T-helper 2 cell (primary cell): ENCODE measurements around the gene TUBA8.
"Not testable (repeated sequence)": the region's sequence is repeated elsewhere in the genome, so short reads cannot be mapped to it uniquely, and the experiment has no call there.

Experiments
- DNase-seq, 5 experiments: peaks; one replicate each; pipeline versions ENCODE4 v3.0.0 to v3.0.0-alpha.2; 2012 to 2022
- total RNA-seq, 2 donors: gene quantifications; one replicate each; lab custom pipeline; 2026; lab: John Stamatoyannopoulos, UW

Gene TUBA8
- total RNA-seq = 0 to 0.13 reads per million in 2 donors

DNA sequence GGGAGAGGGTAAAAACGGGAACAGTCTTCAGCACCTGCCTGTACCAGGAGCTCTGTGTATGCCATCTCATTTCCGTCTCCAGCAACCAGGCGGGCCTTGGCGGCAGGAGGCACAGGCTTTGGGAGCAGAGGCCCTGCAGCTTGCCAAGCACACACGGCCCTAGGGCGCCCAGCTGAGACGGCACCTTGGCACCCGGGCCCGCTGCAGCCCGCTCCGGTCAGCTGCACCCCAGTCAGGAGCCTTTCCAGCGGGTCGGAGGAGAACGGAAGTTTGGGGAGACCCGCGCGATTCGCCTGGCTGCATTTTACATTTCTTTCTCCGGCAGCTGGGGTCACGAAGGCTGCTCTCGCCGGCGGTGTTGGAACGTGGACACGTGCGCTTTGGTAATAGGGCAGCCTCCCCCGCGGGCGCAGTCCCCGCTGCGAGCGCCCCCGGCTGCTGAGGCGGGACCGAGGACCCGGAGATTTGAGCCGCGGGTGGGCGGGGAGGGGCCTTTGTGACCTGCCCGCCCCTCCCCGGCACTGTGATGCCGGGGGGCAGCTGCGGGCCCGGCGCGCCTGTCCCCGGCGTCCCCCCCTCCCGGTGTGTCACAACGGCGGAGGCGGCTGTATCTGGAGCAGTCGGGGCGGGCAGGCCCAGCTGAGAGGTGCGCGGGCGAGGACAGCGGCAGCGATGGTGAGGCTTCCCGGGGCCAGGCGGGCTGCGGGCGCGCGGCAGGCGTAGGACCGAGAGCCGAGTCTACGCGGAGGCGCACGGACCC is at the start of gene TUBA8:
Gene TUBA8, plus strand, starts transcription at position 616 of the 760 bp plus-strand sequence. Its CDS starts 57 bp downstream, at position 673.
- peak in 1 of 5 experiments; percentile 25 for DNase-seq

- no peak for DNase-seq
Measured at GRCh38 chr22:18062421-18062820, 48.2 kb upstream of the TUBA8 start.

DNA sequence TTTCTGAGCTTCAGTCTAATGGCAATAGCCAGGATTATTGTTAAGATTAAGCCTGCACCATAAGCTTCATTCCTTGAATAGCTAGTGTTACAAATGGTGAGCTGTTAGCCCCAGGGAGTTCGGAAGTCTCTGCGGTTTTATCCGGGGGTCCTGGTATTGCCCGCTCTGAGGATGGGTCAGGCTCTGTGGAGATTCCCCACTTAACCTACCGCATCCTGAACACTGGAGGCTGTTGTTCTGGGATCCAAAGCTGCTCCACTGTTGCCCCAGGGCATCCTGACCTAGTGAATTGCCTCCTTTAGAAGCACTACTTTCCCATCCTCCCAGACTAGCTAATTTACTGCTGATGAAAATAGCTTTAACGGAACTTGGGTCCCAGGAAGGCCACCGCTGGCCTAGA is 47.3 kb upstream of the TUBA8 start:
- no peak for DNase-seq

GRCh38 chr22:18063715-18064114 is 46.9 kb upstream of the TUBA8 start:
- DNase-seq = not testable (repeated sequence)

DNA sequence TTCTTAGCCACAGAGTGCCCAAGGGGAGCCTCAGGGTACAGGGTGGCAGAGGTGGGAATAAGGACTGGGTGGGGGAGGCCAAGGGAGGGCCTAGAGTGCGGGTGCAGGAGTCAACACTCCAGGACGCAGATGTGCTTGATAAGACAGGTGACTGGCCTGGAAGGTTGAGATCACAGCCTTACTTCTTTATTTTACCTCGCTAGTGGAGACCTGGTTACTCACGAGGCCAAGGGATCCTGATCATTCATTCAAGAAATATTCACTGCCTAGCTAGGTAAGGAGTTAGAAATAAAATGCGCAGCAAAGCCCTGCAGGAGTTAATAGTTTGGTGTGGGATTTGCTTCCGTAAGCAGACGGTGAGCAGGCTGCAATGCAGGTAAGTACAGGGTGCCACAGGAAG is 46.0 kb upstream of the TUBA8 start:
- DNase-seq = no peak

DNA sequence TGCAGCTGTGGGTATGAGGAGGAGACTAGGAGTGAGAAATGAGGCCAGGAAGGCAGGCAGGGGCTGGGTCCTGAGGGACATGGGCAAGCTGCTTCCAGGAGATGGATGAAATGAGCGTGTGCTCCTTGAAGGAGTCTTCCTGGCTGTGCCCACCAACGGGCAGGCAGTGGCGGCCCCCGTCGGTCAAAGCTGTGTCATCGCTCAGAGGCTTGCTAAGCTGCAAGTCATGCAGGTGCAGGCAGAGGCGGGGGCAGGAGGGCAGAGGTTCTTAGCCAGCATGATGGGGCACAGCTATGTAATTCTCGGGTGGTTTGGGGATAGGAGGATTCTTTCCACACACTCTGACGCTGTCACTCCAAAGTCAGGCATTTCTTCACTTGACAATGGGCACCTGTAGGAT is 45.4 kb upstream of the TUBA8 start:
- no peak for DNase-seq

- no peak for DNase-seq
Measured at GRCh38 chr22:18066181-18066859, 44.3 kb upstream of the TUBA8 start.

DNA sequence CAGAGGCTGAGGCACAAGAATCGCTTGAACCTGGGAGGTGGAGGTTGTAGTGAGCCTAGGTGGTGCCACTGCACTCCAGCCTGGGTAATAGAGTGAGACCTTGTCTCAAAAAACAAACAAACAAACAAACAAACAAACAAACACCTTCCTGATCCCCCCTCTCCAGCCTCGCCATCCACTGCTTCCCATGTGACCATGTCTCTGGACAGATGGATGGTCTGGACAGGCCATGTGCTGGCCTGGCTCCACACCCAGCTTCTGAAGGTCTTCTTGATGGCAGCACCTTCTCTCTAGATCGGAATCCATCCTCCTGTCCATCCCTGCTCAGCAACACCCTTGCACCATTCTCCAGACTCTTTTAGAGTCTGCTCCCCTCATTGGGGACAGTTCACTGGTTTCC is 43.5 kb upstream of the TUBA8 start:
- DNase-seq = no peak

DNA sequence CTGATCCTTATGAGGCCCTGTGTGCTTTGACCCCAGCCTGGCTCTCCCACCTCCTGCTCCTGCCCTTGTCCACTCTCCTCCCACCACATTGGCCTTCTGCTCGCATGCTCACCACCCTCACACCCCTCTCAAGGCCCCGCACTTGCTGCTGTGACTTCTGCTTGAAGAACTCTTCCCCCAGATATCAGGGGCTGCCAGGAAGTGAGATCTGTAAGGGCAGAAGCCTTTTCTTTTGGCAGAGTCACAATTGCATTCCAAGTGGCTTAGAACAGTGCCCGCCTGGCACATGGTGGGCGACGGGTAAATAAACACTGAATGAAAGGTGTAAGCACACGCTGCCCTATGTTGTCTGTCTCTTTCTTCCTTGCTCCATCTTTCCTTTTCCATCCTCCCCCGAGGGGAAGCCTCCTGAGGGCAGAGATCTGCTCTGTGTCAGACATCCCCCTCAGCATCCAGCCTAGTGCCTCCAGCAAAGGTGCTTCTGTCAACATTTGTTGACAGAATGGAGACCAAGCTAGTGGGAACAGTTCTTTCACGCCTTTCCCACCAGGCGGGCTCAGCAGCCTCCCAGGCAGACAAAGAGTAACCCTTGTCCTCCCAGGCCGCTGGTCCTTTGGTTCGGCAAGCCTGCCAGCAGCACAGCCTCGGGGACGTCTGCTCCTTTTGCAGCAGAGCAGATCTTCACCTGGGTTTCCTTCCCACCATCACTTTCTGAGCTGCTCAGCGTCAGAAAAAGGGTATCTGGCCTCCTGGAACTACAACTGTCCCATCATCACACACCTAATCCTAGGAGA is 42.9 kb upstream of the TUBA8 start:
- no peak for DNase-seq

DNA sequence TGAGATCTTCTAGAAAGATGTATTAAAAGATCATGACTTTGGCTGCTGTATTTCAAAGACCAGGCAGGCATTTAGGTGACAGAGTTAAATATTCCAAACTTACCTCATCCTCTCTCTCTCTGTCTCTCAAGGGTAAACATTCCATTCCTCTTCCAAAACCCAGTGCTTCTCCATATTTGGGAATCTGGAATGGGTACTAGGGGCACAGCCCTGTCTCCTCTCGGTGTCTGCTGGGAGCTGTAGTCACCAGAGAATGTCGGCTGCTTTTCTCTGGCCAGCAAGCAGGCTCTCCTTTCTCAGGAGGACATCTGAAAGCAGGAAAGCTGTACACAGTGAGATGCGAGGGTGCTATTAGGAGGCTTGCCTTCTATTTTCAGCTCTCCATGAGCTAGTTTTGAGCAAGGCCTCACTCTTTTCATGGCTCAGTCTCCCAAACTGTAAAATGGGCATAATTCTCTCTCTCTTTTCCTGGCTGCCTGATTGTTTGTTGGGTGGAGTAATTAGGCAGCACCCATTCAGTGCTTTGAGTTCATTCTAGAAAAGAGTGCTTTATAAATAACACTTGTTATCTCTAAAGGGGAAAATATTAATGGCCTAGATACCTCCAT is 42.1 kb upstream of the TUBA8 start:
- DNase-seq = no peak

- no peak for DNase-seq
Measured at GRCh38 chr22:18069041-18069440, 41.6 kb upstream of the TUBA8 start.

- no peak for DNase-seq
Measured at GRCh38 chr22:18070041-18070440, 40.6 kb upstream of the TUBA8 start.

GRCh38 chr22:18070556-18071306 is 39.9 kb upstream of the TUBA8 start:
- no peak for DNase-seq

DNA sequence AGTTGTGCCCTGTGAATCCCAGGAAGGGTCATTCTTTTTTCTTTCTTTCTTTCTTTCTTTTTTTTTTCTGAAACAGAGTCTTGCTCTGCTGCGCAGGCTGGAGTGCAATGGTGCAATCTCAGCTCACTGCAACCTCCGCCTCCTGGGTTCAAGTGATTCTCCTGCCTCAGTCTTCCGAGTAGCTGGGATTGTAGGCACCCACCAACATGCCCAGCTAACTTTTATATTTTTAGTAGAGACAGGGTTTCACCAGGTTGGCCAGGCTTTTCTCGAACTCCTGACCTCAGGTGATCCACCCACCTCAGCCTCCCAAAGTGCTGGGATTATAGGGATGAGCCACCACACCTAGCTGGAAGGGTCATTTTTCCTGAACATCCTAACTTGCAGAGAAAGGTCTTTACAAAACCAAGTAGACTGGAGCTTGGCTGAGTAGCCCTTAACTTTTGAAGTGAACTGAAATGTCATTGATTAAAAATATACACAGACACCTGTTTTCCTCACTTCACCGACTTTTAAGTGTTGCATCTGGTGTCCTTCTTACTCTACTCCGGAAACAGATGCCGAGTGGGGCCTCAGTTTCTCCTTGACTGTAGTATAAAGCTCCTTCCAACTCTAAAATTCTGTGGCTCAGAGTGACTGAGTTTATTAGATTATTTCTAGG is 39.2 kb upstream of the TUBA8 start:
- DNase-seq = not testable (repeated sequence)

DNA sequence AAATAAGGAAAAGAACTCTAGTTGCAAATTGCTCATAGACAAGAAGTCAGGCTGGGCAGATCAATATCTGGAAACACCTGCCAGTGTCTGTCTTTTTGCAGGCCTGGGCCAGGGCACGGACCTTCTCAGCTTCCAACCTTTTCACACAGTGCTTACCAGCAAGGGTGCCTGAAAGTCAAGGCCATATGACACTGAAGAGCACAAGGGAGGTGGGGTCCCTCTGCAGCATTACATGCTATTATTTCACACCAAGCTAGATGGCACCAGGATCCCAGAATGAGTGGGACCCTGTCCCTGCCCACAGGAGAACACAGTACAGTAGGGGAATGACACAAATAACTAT is 38.7 kb upstream of the TUBA8 start:
- DNase-seq = no peak

GRCh38 chr22:18073467-18073866 is 37.1 kb upstream of the TUBA8 start:
- no peak for DNase-seq

- DNase-seq = not testable (repeated sequence)
Measured at GRCh38 chr22:18073927-18074326, 36.7 kb upstream of the TUBA8 start.

DNA sequence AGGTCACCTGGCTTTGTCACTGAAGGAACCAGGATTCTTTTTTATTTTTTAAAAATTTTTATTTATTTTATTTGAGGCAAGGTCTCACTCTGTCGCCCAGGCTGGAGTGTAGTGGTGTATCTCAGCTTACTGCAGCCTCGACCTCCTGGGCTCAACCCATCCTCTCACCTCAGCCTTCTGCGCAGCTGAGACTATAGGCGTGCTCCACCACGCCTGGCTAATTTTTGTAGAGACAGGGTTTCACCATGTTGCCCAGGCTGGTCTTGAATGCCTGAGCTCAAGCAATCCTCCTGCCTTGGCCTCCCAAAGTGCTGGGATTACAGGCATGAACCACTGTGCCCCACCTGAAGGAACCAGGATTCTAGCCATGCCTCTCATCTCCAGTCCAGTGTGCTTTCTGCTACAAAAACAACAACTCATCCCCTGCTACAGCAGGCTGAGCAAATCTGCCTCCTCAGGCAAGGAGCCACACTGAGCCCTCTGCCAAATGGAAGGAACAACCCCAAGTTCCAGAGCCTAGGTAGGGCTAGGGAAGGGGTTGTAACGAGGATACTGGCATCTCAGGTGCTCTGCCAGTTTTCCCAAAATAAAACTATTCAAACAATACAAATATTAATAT is 35.4 kb upstream of the TUBA8 start:
- DNase-seq = no peak

GRCh38 chr22:18075720-18076497 is 34.7 kb upstream of the TUBA8 start:
- DNase-seq = peak in 3 of 5 experiments; percentile 12 to 63 (median 40)

DNA sequence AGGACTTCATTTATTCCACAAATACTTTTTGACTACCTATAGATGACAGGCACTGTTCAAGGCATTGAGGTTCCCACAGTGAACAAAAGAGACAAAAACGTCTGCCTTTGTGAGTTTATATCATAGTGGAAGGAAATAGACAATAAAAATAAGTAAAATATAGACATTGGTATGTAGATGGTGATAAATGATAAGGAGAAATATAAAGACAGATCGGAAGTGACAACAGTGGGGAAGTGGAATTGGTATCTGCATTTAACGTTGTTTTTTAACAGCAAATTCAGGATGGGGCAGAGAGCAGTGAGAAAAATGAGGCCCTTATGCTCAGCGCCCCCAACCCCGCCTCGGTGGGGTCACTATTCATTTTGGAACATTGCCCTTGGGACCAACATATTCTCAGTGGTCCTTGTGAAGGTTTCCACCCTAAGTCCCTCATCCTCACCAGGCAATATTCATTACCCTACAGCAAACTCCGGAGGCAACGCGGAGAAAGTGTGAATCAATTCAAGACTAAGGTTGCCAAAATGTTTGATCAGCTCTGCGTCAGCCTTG is 33.4 kb upstream of the TUBA8 start:
- DNase-seq = peak in 1 of 5 experiments; percentile 40
